Thyroid gland (tissue), 4 donors: ENCODE results near the gene SHISA9. TPM values are rescaled to one million over a fixed set of nuclear protein-coding genes. Genes with fewer than 3 reads are reported as not detected.

Experiments
- DNase-seq, 2 donors: peaks; one replicate each; pipeline ENCODE4 v3.0.0-alpha.2; 2019
- H3K27ac ChIP-seq, 3 donors: fragments of 200-600 bp; sonication (generic); 1 replicate in 2 of 3; 2 replicates in 1 of 3; pipeline ENCODE4 v1.5.1; 2016 to 2019; ENCODE audit warnings: mild to moderate bottlenecking in 1 of 3, moderate library complexity in 1 of 3
- H3K27me3 ChIP-seq: fragments of 200-600 bp; sonication (generic); one replicate; pipeline ENCODE4 v1.5.1; 2019
- H3K36me3 ChIP-seq, 2 donors: fragments of 200-600 bp; sonication (generic); one replicate each; pipeline ENCODE4 v1.5.1; 2016 to 2019
- H3K4me1 ChIP-seq, 2 donors: fragments of 200-600 bp; sonication (generic); one replicate each; pipeline ENCODE4 v1.5.1; 2017 to 2019
- H3K4me3 ChIP-seq, 3 donors: fragments of 200-600 bp; sonication (generic); replicated peaks in 1 of 3; 1 replicate in 2 of 3; 2 replicates in 1 of 3; pipeline ENCODE4 v1.5.1; 2016; ENCODE audit warnings: mild to moderate bottlenecking in 1 of 3
- H3K9me3 ChIP-seq: fragments of 200-600 bp; sonication (generic); one replicate; pipeline ENCODE4 v1.5.1; 2017
- POLR2A ChIP-seq, 2 donors: fragments of 450-650 bp; IDR thresholded peaks; one replicate each; pipeline ENCODE4 v1.6.1; 2017; ENCODE audit warnings: antibody characterized with exemption in 2 of 2, mild to moderate bottlenecking in 2 of 2, moderate library complexity in 1 of 2
- WGBS, 2 donors: methylation state at CpG; one replicate each; pipeline ENCODE4 v1.1.5; 2017; 5-methylcytosine and 5-hydroxymethylcytosine counted together
- intact Hi-C: fragments of 100-400 bp; cut with DNase I; formaldehyde crosslinking; loops from one replicate; pipeline ENCODE4 v1.15.1; 2023
- total RNA-seq, 4 donors: library from RNA; depleted of rRNA; stranded (reverse); fragments of >200 nt; gene quantifications; one replicate each; pipeline ENCODE4 v1.2.3, GENCODE V29; 2016
- TF ChIP-seq, protein P1 (sequence below), 6 experiments: fragments of 200-600 bp in 3 of 6; fragments of 450-650 bp in 3 of 6; sonication (generic) in 3 of 6; IDR thresholded peaks; one replicate each; pipeline ENCODE4 v1.5.1; 2016 to 2019; ENCODE audit warnings: antibody characterized with exemption in 6 of 6, mild to moderate bottlenecking in 2 of 6, inconsistent platforms in 1 of 6, moderate library complexity in 1 of 6

SHISA9 gene
- total RNA-seq, 4 donors from 2014 or later, result 0.11 to 0.34 (median 0.28) TPM

DNA sequence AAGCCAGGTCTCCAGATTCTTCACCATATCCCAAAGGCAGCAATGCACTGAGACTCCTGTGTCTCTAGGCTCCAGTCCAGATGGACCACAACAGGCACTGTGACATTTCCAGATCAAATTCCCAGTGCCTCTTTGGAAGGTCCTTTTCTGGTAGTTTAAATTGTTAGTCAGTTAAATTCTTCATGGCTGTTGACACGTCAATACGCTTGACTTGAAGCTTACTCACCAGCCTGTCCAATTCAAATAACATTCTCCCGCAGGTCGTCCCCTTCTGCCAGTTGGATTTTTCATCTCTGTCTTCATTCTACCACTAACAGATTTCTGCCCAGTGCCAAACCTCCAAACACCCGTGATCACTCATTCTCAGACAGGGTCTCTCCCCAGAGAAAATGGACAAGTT is 86.7 kb downstream of the SHISA9 start:
- 80 to 85% methylated on average over 5 of the region's 5 CpGs for WGBS, 2 donors
- intact Hi-C loops, result no loop called here
- H3K4me3 ChIP-seq, result no peak overlapping the region
- H3K4me1 ChIP-seq, result no peaks in the 10 kb centered on the region
- TF ChIP-seq, protein P1, sequence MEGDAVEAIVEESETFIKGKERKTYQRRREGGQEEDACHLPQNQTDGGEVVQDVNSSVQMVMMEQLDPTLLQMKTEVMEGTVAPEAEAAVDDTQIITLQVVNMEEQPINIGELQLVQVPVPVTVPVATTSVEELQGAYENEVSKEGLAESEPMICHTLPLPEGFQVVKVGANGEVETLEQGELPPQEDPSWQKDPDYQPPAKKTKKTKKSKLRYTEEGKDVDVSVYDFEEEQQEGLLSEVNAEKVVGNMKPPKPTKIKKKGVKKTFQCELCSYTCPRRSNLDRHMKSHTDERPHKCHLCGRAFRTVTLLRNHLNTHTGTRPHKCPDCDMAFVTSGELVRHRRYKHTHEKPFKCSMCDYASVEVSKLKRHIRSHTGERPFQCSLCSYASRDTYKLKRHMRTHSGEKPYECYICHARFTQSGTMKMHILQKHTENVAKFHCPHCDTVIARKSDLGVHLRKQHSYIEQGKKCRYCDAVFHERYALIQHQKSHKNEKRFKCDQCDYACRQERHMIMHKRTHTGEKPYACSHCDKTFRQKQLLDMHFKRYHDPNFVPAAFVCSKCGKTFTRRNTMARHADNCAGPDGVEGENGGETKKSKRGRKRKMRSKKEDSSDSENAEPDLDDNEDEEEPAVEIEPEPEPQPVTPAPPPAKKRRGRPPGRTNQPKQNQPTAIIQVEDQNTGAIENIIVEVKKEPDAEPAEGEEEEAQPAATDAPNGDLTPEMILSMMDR (IDR thresholded peaks at IDR 0.05), result no peak
- TF ChIP-seq POLR2A (IDR thresholded peaks at IDR 0.05), result no peak
- no peaks in the 10 kb centered on the region for H3K9me3 ChIP-seq
- no peaks in the 10 kb centered on the region for H3K27me3 ChIP-seq
- DNase-seq, result no peak
- H3K27ac ChIP-seq, result no peak overlapping the region
- no peaks in the 10 kb centered on the region for H3K36me3 ChIP-seq

DNA sequence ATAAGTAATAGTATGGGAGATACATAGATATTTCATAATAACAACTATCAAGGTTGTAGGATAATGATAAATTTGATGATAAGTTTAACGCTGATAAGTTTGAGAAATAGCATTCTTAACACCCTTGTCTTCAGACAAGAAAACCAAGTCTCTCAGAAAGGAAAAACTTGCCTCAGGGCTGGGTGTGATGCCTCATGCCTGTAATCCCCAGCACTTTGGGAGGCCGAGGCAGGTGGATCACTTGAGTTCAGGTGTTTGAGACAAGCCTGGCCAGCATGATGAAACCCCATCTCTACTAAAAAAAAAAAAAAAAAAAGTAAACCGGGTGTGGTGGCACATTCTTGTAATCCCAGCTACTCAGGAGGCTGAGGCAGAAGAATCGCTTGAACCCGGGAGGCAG is 90.7 kb downstream of the SHISA9 start:
- intact Hi-C loops, result no loop called here
- Histone ChIP-seq H3K36me3 (no peaks in the 10 kb centered on the region), H3K4me3 (no peak overlapping the region), H3K27me3 (no peaks in the 10 kb centered on the region), H3K27ac (no peak overlapping the region), H3K4me1 (no peaks in the 10 kb centered on the region), H3K9me3 (no peaks in the 10 kb centered on the region)
- TF ChIP-seq POLR2A (IDR thresholded peaks at IDR 0.05), result no peak
- TF ChIP-seq, protein P1 (IDR thresholded peaks at IDR 0.05), result no peak
- no peak for DNase-seq
- WGBS, 2 donors, result 79 to 81% methylated on average over 5 of the region's 5 CpGs

DNA sequence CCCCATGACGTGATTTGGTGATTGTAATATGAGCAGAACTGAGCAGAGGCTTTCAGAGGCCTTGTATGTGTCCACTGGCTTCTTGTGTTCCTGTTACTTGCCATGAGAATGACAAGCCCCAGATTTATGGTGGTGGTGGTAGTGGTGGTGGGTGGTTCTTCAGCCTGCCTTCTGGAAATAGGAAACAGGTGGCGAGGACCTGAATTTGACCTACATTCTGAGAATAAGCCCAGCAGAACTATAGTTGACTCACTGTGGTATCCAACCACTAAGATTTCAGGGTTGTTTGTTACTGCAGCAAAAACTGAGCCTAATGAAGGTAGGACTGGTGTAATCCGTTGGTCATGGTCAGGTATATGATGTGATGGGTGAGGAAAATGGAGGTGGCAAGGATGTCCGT is 93.0 kb downstream of the SHISA9 start:
- no peaks in the 10 kb centered on the region for H3K27me3 ChIP-seq
- WGBS, 2 donors, result 76 to 81% methylated on average over 4 of the region's 4 CpGs
- H3K9me3 ChIP-seq, result no peaks in the 10 kb centered on the region
- H3K36me3 ChIP-seq, result no peaks in the 10 kb centered on the region
- DNase-seq, result no peak
- TF ChIP-seq, protein P1 (IDR thresholded peaks at IDR 0.05), result no peak
- TF ChIP-seq POLR2A (IDR thresholded peaks at IDR 0.05), result no peak
- intact Hi-C loops, result no loop called here
- H3K4me1 ChIP-seq, result no peaks in the 10 kb centered on the region
- H3K27ac ChIP-seq, result no peak overlapping the region
- no peak overlapping the region for H3K4me3 ChIP-seq

DNA sequence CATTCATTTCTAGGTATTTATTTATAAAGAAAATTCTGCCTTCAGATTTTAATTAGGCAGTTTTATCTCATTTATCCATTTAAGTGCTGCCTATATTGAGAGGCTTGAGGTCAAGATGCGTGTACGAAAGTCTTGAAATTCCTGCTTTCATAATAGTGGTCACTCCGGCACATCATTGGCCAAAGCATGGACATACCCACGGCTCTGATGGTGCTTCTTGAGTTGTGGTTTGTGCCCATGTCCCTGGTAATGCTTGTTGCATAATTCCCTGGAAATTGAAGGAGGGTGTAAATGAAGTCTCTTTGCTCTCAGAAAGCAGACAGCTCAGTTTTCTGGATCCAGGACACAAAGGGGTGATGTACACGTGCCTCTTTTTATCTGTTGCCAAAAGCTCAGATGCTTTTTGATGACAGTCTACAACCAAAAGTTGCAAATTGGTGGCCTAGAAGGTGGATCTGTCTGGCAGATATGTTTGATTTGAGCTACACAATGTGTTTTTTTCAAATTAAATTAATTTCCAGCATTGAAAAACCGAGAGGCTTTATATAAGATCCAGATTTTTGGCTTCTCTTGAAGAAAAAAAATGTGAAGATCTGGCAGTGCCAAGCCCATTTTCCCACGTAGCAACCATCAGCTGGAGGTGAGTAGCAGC is 94.4 kb downstream of the SHISA9 start:
- Histone ChIP-seq H3K36me3 (no peaks in the 10 kb centered on the region), H3K27me3 (no peaks in the 10 kb centered on the region), H3K9me3 (no peaks in the 10 kb centered on the region), H3K4me1 (no peaks in the 10 kb centered on the region), H3K27ac (no peak overlapping the region), H3K4me3 (no peak overlapping the region)
- 74 to 75% methylated on average over 7 of the region's 7 CpGs for WGBS, 2 donors
- no peak for DNase-seq
- TF ChIP-seq, protein P1 (IDR thresholded peaks at IDR 0.05), result no peak
- TF ChIP-seq POLR2A (IDR thresholded peaks at IDR 0.05), result no peak
- intact Hi-C loops, result no loop called here

DNA sequence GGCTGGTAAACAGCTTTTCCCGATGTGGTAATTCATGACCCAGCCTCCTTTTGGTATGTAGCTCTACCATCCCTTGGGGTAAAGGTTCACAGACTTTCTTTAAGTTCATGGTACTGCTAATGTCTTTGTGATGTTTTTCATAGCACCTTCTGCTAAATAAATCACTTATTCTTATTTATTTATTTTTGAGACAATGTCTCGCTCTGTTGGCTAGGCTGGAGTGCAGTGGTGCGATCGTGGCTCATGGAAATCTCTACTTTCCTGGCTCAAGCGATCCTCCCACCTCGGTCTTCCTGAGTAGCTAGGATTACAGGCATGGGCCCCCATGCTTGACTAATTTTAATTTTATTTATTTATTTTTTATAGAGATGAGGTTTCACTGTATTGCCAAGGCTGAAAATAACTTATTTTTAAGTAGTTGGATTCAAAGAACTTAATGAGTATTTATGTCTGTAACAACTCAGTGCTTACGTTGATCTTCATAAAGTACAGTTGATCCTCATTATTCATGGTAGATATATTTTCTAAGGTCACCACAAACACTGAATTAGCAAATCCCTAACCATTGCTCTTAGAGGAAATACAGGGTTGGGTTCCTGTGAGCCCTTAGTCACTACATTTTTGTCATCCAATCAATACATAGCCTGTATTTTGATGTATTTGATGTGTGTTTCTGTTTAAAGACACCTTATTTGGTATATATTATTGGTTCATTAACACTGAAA is 97.1 kb downstream of the SHISA9 start:
- TF ChIP-seq, protein P1 (IDR thresholded peaks at IDR 0.05), result no peak
- TF ChIP-seq POLR2A (IDR thresholded peaks at IDR 0.05), result no peak
- intact Hi-C loops, result no loop called here
- Histone ChIP-seq H3K4me3 (no peak overlapping the region), H3K4me1 (no peaks in the 10 kb centered on the region), H3K36me3 (no peaks in the 10 kb centered on the region), H3K9me3 (no peaks in the 10 kb centered on the region), H3K27me3 (no peaks in the 10 kb centered on the region), H3K27ac (no peak overlapping the region)
- DNase-seq, result no peak
- whole genome bisulfite sequencing, 2 donors, result 84 to 87% methylated on average over 7 of the region's 7 CpGs
